ENCODE data around the gene SLC9A9.
"Not testable (repeated sequence)": the region's sequence is repeated elsewhere in the genome, so short reads cannot be mapped to it uniquely, and the experiment has no call there.

The SLC9A9 gene

GRCh38 chr3:143808030-143808429 is 40.2 kb downstream of the SLC9A9 start:
- DNase-seq, result no peak

GRCh38 chr3:143806038-143806437 is 42.2 kb downstream of the SLC9A9 start:
- DNase-seq, result no peak

GRCh38 chr3:143805476-143805875 is 42.8 kb downstream of the SLC9A9 start:
- DNase-seq, result not testable (repeated sequence)

- not testable (repeated sequence) for DNase-seq
Measured at GRCh38 chr3:143801046-143801445, 47.2 kb downstream of the SLC9A9 start.

- DNase-seq, result not testable (repeated sequence)
Measured at GRCh38 chr3:143798151-143798550, 50.1 kb downstream of the SLC9A9 start.

GRCh38 chr3:143795874-143796273 is 52.4 kb downstream of the SLC9A9 start:
- no peak for DNase-seq

- no peak for DNase-seq
Measured at GRCh38 chr3:143794793-143795462, 53.3 kb downstream of the SLC9A9 start.

- DNase-seq, result no peak
Measured at GRCh38 chr3:143793971-143794370, 54.3 kb downstream of the SLC9A9 start.

- no peak for DNase-seq
Measured at GRCh38 chr3:143791386-143791785, 56.9 kb downstream of the SLC9A9 start.

GRCh38 chr3:143786219-143787191 is 61.8 kb downstream of the SLC9A9 start:
- peak; percentile 59 for DNase-seq

GRCh38 chr3:143784446-143784845 is 63.8 kb downstream of the SLC9A9 start:
- DNase-seq, result no peak

GRCh38 chr3:143783851-143784370 is 64.4 kb downstream of the SLC9A9 start:
- no peak for DNase-seq

- DNase-seq, result peak; percentile 78
Measured at GRCh38 chr3:143775459-143775858, 72.8 kb downstream of the SLC9A9 start.

GRCh38 chr3:143771939-143772338 is 76.3 kb downstream of the SLC9A9 start:
- DNase-seq, result no peak

GRCh38 chr3:143771258-143771657 is 77.0 kb downstream of the SLC9A9 start:
- no peak for DNase-seq

GRCh38 chr3:143770391-143770790 is 77.9 kb downstream of the SLC9A9 start:
- DNase-seq, result no peak

GRCh38 chr3:143769616-143770015 is 78.7 kb downstream of the SLC9A9 start:
- peak; percentile 25 for DNase-seq

GRCh38 chr3:143764840-143765239 is 83.4 kb downstream of the SLC9A9 start:
- no peak for DNase-seq

- DNase-seq, result peak; percentile 57
Measured at GRCh38 chr3:143763564-143764162, 84.6 kb downstream of the SLC9A9 start.

GRCh38 chr3:143757691-143758090 is 90.6 kb downstream of the SLC9A9 start:
- no peak for DNase-seq

- DNase-seq, result no peak
Measured at GRCh38 chr3:143755978-143756377, 92.3 kb downstream of the SLC9A9 start.

- DNase-seq, result no peak
Measured at GRCh38 chr3:143754090-143754489, 94.2 kb downstream of the SLC9A9 start.

- no peak for DNase-seq
Measured at GRCh38 chr3:143753456-143753855, 94.8 kb downstream of the SLC9A9 start.
